ENCODE results near the gene TULP3.

Gene TULP3

DNA sequence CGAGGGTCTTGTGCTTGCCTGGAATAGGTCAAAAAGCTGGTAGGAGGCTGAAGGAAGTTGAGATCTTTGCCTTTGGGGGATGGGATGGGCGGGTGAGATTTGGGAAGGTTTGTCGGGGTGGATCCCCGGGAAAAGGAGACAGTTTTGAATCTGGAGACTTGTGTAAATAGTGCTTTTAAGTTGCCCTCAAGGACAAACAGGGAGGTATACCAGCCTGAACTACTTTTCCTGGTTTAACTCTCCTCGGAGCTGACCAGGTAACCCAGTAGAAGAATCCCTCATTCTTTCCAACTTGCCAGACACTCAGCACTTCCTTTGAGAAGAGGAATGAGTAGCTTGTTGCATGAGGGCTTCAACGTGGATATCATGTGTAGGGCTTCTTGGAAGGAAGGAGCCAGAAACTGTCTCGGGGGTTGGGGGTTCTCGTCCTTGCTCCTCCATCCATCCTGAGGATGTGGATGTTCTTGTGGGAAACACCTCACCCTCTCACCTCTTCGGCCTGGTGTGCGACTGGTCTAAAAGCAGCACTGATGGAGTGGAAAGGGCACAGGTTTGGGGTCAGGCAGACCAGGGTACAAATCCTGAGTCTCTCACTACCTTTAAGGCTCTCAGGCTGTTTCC lies 70.4 kb downstream of the TULP3 start:
- TF ChIP-seq GATA3 (IDR thresholded peaks at IDR 0.05; ENCODE audit: low read depth, low read length) (no peak), GATA2 (IDR thresholded peaks at IDR 0.05; ENCODE audit: low read depth, low read length) (no peak)

- TF ChIP-seq GATA3 (IDR thresholded peaks at IDR 0.05; ENCODE audit: low read depth, low read length) (no peak), GATA2 (IDR thresholded peaks at IDR 0.05; ENCODE audit: low read depth, low read length) (no peak)
These were observed 71.0 kb downstream of the TULP3 start for GRCh38 chr12:2961705-2962104.

DNA sequence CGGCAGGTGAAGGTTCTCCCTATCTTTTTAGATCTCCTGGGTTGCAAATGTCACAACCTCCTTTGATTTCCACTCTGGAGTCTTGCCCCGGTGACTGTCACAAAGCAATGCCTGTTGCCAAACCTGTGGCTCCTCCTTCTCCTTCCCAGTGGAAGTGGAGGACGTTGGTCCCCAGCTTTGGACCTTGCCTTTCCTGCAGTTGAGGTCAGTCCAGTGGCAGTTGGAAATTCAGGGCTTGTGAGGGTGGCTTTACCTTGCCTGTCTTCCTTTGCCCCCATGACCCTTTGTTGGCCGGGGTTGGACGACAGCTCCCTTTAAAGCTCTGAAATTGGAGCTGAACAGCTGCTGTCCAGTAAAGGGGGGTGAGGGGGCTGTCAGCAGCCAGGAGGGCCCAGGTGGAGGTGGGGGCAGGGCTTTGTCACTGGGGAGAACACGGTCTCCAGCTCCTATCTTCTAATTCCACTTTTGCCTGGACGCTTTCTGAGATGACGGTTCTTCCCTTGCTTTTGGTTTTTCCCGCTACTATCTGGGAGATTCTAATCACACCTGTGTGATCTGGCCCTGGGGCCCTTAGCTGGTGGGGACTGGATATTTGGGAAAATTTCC lies 72.6 kb downstream of the TULP3 start:
- no peak for TF ChIP-seq GATA3 (IDR thresholded peaks at IDR 0.05; ENCODE audit: low read depth, low read length)
- no peak for TF ChIP-seq GATA2 (IDR thresholded peaks at IDR 0.05; ENCODE audit: low read depth, low read length)

- no peak for TF ChIP-seq GATA2 (IDR thresholded peaks at IDR 0.05; ENCODE audit: low read depth, low read length)
- no peak for TF ChIP-seq GATA3 (IDR thresholded peaks at IDR 0.05; ENCODE audit: low read depth, low read length)
These were observed 73.1 kb downstream of the TULP3 start for GRCh38 chr12:2963760-2964292.

DNA sequence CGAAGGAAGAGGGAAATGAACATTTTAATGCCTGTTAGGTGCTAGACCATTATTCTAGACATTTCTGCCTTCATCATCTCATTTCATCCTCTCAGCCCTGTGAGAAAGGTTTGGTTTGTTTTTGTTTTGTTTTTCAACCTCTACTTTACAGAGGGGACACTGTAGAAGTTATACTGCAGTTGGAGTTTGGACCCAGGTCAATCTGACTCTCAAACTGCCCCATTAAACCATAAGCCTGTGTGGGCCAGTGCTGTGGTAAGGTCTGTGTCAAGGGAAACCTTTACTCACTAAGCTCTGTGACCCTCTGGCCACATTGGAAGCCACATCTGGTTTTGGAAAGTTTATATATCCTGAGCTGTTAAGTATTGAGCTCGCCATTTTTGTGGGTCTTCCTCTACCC lies 77.0 kb downstream of the TULP3 start:
- TF ChIP-seq GATA2 (IDR thresholded peaks at IDR 0.05; ENCODE audit: low read depth, low read length) = no peak
- no peak for TF ChIP-seq GATA3 (IDR thresholded peaks at IDR 0.05; ENCODE audit: low read depth, low read length)

GRCh38 chr12:2970744-2971143 lies 80.1 kb downstream of the TULP3 start:
- TF ChIP-seq GATA2 (IDR thresholded peaks at IDR 0.05; ENCODE audit: low read depth, low read length) = no peak
- no peak for TF ChIP-seq GATA3 (IDR thresholded peaks at IDR 0.05; ENCODE audit: low read depth, low read length)

GRCh38 chr12:2973566-2973965 lies 82.9 kb downstream of the TULP3 start:
- TF ChIP-seq GATA3 (IDR thresholded peaks at IDR 0.05; ENCODE audit: low read depth, low read length) (no peak), GATA2 (IDR thresholded peaks at IDR 0.05; ENCODE audit: low read depth, low read length) (no peak)

- TF ChIP-seq GATA2 (IDR thresholded peaks at IDR 0.05; ENCODE audit: low read depth, low read length) (no peak), GATA3 (IDR thresholded peaks at IDR 0.05; ENCODE audit: low read depth, low read length) (no peak)
These were observed 83.9 kb downstream of the TULP3 start for GRCh38 chr12:2974560-2974971.

GRCh38 chr12:2976581-2976996 lies 85.9 kb downstream of the TULP3 start:
- TF ChIP-seq GATA2 (IDR thresholded peaks at IDR 0.05; ENCODE audit: low read depth, low read length) = no peak
- TF ChIP-seq GATA3 (IDR thresholded peaks at IDR 0.05; ENCODE audit: low read depth, low read length) = no peak

- TF ChIP-seq GATA3 (IDR thresholded peaks at IDR 0.05; ENCODE audit: low read depth, low read length) (no peak), GATA2 (IDR thresholded peaks at IDR 0.05; ENCODE audit: low read depth, low read length) (no peak)
These were observed 87.1 kb downstream of the TULP3 start for GRCh38 chr12:2977776-2978175.

GRCh38 chr12:2979806-2980205 lies 89.1 kb downstream of the TULP3 start:
- TF ChIP-seq GATA3 (IDR thresholded peaks at IDR 0.05; ENCODE audit: low read depth, low read length) (no peak), GATA2 (IDR thresholded peaks at IDR 0.05; ENCODE audit: low read depth, low read length) (no peak)

GRCh38 chr12:2980630-2981029 lies 89.9 kb downstream of the TULP3 start:
- TF ChIP-seq GATA3 (IDR thresholded peaks at IDR 0.05; ENCODE audit: low read depth, low read length) = no peak
- TF ChIP-seq GATA2 (IDR thresholded peaks at IDR 0.05; ENCODE audit: low read depth, low read length) = no peak

DNA sequence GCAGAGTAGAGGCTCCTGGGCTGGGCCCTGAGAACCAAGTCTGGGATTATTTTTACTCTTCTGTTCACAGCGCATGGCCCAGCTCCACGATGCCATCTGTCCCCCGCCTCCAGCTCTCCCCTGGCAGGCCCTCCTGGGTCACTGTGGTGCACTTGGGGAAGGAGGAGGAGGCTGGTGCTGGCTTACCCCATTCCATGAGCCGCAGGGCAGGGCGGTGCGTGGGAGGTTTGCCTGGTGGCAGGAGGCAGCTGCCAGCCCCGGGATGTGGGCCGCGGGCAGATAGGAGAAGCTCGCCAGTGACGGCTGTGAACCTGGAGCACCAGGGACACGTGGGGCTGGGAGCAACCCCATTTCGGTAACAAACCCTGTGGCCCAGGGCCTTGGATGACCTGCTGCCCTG lies 91.7 kb downstream of the TULP3 start:
- TF ChIP-seq GATA2 (IDR thresholded peaks at IDR 0.05; ENCODE audit: low read depth, low read length) = no peak
- no peak for TF ChIP-seq GATA3 (IDR thresholded peaks at IDR 0.05; ENCODE audit: low read depth, low read length)

DNA sequence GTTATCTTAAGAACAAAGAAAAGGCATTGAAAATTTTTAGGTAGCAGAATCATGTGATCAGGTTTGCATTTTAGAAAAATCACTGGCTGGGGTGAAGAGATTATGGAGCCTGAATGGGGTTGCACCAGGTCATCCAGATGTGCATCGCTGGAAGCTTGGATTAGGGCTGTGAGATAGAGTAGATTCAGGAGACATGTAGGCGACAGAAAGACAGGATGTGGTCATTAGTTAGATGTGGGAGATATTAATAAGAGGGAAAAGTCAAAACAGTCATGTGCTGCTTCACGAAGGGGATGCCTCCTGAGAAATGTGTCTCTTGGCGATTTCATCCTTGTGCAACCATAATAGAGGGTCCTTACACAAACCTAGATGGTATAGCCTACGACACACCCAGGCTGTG lies 93.6 kb downstream of the TULP3 start:
- TF ChIP-seq GATA2 (IDR thresholded peaks at IDR 0.05; ENCODE audit: low read depth, low read length) = no peak
- no peak for TF ChIP-seq GATA3 (IDR thresholded peaks at IDR 0.05; ENCODE audit: low read depth, low read length)

- TF ChIP-seq GATA2 (IDR thresholded peaks at IDR 0.05; ENCODE audit: low read depth, low read length) (no peak), GATA3 (IDR thresholded peaks at IDR 0.05; ENCODE audit: low read depth, low read length) (no peak)
These were observed 94.0 kb downstream of the TULP3 start for GRCh38 chr12:2984698-2985097.
